Measurements from ENCODE around the gene OCA2. TPM values are rescaled to one million over a fixed set of nuclear protein-coding genes. Genes with fewer than 3 reads are reported as not detected.

The OCA2 gene
- total RNA-seq, 1 donor from 2014 or later = 1.2 TPM

- no peak overlapping the region for H3K4me3 Mint-ChIP-seq (ENCODE audit: unreplicated experiment)
Measured at GRCh38 chr15:28098360-28098765, 752 bp downstream of the OCA2 start.

GRCh38 chr15:28097656-28098359, 1.3 kb downstream of the OCA2 start:
- peak; percentile 75 for DNase-seq (ENCODE audit: extremely low spot score, unreplicated experiment)
- TF ChIP-seq CTCF (IDR thresholded peaks at IDR 0.05) = no peak
- H3K27me3 Mint-ChIP-seq (ENCODE audit: unreplicated experiment) = peaks cover 4% of the 10 kb centered on the region
- H3K27ac Mint-ChIP-seq (ENCODE audit: unreplicated experiment) = no peak overlapping the region
- H3K36me3 Mint-ChIP-seq (ENCODE audit: unreplicated experiment) = no peaks in the 10 kb centered on the region
- peaks cover 39% of the 10 kb centered on the region for H3K4me1 Mint-ChIP-seq (ENCODE audit: unreplicated experiment)
- H3K9me3 Mint-ChIP-seq (ENCODE audit: unreplicated experiment) = no peaks in the 10 kb centered on the region
- peak overlapping the region; percentile 67 for H3K4me3 Mint-ChIP-seq (ENCODE audit: unreplicated experiment)

More at GRCh38 chr15:28098360-28098765, 752 bp downstream of the OCA2 start:
- peak; percentile 73 for DNase-seq (ENCODE audit: extremely low spot score, unreplicated experiment)
- peak overlapping the region; percentile 47 for H3K27ac Mint-ChIP-seq (ENCODE audit: unreplicated experiment)
- H3K36me3 Mint-ChIP-seq (ENCODE audit: unreplicated experiment) = no peaks in the 10 kb centered on the region
- H3K4me1 Mint-ChIP-seq (ENCODE audit: unreplicated experiment) = peaks cover 41% of the 10 kb centered on the region
- no peaks in the 10 kb centered on the region for H3K9me3 Mint-ChIP-seq (ENCODE audit: unreplicated experiment)
- peaks cover 4% of the 10 kb centered on the region for H3K27me3 Mint-ChIP-seq (ENCODE audit: unreplicated experiment)
- TF ChIP-seq CTCF (IDR thresholded peaks at IDR 0.05) = no peak

- Mint-ChIP-seq H3K27me3 (ENCODE audit: unreplicated experiment) (peaks cover 4% of the 10 kb centered on the region), H3K4me3 (ENCODE audit: unreplicated experiment) (peak overlapping the region; percentile 76)
Measured at GRCh38 chr15:28096670-28097431, 2.3 kb downstream of the OCA2 start.

GRCh38 chr15:28096411-28096669, 2.8 kb downstream of the OCA2 start:
- no peak for DNase-seq (ENCODE audit: extremely low spot score, unreplicated experiment)
- H3K27ac Mint-ChIP-seq (ENCODE audit: unreplicated experiment) = no peak overlapping the region
- H3K27me3 Mint-ChIP-seq (ENCODE audit: unreplicated experiment) = peaks cover 4% of the 10 kb centered on the region
- no peaks in the 10 kb centered on the region for H3K9me3 Mint-ChIP-seq (ENCODE audit: unreplicated experiment)
- H3K4me3 Mint-ChIP-seq (ENCODE audit: unreplicated experiment) = peak overlapping the region; percentile 76
- peaks cover 39% of the 10 kb centered on the region for H3K4me1 Mint-ChIP-seq (ENCODE audit: unreplicated experiment)
- no peaks in the 10 kb centered on the region for H3K36me3 Mint-ChIP-seq (ENCODE audit: unreplicated experiment)
- TF ChIP-seq CTCF (IDR thresholded peaks at IDR 0.05) = no peak

More at GRCh38 chr15:28096670-28097431, 2.3 kb downstream of the OCA2 start:
- Mint-ChIP-seq H3K27ac (ENCODE audit: unreplicated experiment) (no peak overlapping the region), H3K36me3 (ENCODE audit: unreplicated experiment) (no peaks in the 10 kb centered on the region), H3K9me3 (ENCODE audit: unreplicated experiment) (no peaks in the 10 kb centered on the region), H3K4me1 (ENCODE audit: unreplicated experiment) (peaks cover 39% of the 10 kb centered on the region)
- no peak for TF ChIP-seq CTCF (IDR thresholded peaks at IDR 0.05)
- peak; percentile 83 for DNase-seq (ENCODE audit: extremely low spot score, unreplicated experiment)
